GM21447 (cell line): ENCODE results near the gene CTNND2.
"Not testable (repeated sequence)": the region's sequence is repeated elsewhere in the genome, so short reads cannot be mapped to it uniquely, and the experiment has no call there.

ENCODE experiments used
- ATAC-seq: cut with Tn5 transposase; IDR thresholded peaks from one replicate; pipeline ENCODE4 v1.9.1; 2021; ENCODE audit not compliant: unreplicated experiment

Gene CTNND2

DNA sequence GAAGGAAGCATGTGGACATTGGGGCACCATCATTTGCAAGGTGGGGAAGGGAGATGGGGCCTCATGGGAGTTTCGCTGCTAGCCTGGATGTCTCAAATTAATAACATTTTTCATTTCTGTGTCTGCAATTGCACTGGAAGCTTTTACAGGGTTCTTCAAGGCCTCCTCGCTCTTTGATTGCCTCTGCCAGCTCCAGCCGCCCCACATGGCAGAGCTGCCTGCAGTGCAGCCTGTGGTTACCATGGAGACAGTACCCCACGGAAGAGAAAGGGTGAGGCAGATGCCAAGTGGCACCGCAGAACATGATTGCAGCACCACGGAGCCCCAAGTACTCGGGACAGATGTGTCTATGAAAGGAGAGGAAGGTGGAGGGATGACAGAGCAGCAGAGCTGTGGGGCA lies 25.4 kb downstream of the CTNND2 start:
- no peak for ATAC-seq

DNA sequence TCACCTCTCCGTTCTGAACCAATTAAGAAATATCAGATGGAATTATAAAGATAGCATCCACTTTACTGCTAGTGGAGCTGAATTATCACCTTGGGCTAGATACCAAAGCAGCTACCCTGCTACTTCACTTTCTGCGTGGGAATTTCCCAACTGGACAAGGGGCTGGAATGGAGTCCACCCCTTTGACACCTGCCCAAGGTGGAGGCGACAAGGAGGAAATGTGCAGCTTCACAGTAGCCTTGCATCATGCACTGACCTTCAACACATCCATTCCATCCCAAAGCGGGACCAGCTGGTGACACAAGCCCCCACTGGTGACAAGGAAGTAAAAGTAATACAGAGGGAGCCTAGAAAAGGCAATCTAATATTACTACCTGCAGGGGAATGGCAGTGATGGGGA lies 30.7 kb downstream of the CTNND2 start:
- ATAC-seq: no peak

DNA sequence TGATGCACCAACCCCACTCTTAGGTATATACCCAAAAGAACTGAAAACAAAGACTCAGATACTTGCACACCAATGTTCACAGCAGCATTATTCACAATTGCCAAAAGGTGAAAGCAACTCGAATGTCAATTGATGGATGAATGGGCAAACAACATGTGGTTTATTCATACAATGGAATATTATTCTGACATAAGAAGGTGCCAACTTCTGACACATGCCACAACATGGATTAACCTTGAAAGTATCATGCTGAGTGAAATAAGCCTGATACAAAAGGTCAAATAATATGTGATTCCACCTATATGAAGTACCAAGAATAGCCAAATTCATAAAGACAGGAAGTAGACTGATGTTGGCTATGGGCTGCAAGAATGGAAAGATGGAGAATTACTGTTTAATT lies 35.0 kb downstream of the CTNND2 start:
- ATAC-seq: no peak

DNA sequence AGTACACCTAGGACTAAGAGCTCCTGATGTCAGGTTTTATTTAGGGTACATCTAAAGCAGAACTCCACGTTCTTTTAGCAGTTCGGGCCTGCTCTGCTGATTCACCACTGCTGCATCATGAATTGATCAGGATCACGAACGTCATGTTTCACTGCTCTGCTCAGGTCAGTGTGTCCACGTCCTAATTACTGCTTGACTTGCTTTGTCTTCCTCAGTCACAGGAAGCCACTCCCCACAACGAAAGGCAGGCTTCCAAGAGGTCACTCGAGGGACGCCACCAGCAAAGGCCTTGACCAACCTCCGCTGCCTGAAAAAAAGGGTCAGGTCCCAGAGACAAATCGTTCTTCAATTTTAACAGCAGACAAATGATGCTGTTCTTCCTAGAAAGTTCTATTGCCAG lies 40.3 kb downstream of the CTNND2 start:
- ATAC-seq: no peak

DNA sequence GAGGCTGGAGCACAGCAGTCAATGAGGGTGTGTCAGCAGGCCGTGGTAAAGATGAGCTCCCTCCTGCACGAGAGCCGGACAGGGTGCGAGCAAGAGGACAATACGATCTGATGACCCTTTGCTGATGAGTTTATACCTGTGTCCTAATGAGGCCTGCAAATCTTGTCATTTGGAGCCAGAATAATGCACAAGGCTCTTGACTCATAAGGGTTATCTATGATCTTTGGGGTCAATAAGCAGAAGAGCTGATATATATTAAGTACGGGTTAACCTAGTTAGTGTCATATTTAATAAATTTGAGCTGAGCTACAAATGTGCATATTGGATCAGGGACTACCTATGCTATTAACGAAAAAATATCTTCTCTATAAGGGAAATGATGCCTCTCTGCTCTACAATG lies 46.9 kb downstream of the CTNND2 start:
- no peak for ATAC-seq

DNA sequence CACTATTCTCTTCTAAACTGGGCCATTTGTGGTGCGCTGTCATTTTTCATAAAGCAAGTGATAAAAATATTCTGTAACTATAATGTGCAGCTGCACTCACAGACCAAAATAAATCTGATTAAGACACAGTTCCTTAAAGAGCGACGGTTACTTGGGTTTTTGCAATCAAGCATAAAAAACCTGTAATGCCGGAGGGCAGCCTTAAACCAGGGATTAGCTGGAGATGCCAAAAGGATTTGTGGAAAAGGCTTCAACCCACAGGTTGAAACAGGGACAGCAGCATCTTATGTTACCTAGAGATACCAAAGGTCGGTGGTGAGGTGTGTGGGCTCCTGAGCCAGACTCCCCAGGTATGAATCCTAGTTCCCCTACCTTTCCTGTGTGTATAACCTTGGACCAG lies 49.3 kb downstream of the CTNND2 start:
- ATAC-seq: no peak

DNA sequence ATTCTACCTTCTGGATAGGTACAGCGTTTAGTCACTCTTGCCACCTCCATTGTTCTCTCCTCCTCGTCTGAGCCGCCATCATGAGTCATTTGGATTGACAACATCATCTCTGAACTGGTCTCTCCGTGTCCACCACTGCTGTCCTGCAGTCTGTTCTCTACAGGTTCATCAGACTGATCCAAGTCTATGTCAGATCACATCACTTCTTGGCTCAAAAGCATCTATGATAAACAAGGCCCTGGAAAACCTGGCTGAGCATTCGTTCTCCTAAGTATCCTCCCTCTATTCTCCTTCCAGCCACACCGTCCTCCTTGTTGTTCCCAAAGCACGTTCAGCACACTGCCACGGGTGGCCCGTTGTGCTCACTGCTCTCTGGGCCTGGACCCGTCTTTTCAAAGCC lies 50.5 kb downstream of the CTNND2 start:
- no peak for ATAC-seq

DNA sequence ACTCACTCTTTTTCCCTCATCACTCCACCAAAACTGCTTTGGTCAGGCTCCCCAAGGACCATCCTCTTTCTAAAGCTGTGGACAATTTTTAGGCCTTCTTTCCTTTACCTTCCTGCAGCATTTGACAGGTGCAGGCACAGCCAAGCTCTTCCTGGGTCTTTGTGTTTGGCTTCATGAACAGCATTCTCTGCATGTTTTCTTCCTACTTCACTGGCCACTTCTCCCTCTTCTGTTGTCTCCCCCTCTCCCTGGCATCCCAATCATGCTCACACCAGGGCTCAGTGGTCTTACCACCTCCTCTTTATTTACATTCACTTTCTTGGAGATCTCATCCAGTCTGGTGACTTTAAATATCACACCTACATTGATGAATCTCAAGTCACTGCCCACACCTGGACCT lies 51.1 kb downstream of the CTNND2 start:
- ATAC-seq: no peak

DNA sequence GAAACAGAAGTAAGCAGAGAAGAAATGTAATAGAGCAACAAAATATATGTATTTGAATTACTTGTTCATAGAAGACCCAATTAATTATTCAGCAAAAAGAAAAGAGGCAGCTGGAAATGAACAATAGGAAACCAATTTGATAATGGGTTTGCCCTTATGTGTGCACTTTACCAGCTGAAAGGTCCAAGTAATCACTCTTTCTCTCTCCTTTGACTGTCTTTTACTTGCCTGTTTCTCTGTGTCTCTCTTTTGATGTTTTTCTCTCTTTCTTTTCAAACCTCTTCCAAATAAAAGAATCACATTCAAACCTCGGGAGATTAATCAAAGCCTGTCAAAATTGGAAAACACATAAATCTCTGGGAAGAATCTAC lies 51.5 kb downstream of the CTNND2 start:
- ATAC-seq: no peak

DNA sequence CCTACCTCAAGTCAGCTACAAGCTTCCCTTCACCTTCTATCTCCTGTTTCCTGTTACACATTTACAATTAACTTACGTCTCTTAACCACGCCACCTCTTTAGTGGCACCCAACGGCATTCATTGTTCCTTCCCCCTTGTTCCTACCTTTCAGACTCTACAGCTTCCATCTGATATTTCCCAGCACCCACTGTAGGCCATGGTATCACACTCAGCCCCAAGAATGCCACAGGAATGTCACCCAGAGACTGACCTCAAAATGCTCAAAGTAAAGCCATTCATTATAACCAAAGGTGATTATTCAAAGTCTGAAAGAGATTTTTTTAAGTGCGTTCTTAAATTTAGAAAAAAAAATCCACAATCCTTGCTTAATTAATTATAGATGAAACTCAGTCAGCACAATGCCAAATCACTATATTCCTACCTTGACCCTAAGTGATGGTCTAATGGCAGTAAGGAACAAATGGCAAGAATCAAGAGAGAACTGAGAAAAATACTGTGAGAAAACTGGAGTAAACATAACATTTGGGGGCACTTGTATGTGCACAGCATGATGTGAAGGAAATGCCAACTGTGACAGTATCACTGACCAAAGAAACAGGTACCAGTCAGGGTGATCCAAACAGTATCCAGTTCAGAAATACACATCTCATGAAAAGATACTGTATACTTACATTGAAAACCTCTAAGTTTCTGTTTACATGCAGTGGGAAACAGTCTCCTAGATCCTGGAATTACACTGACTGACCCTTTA lies 52.1 kb downstream of the CTNND2 start:
- ATAC-seq: no peak

DNA sequence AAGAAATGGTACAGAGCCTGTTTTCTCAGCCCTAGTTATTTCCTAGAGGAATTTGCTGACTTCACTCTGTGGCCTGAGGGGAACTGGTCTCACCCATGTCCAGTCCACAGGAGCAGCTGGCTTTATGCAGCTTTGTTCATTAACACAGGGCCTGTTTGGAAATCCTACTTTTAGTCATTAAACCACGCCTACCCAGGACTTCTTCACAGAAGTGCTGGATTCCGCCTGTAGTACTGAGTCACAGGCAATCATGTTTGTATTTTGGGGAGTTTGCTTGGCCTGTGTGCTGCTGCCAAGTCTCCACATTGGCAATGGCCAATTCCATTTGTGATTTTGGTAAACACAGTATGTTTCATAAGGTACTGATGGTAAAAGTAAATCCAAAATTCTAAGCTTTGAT lies 52.8 kb downstream of the CTNND2 start:
- ATAC-seq: no peak

DNA sequence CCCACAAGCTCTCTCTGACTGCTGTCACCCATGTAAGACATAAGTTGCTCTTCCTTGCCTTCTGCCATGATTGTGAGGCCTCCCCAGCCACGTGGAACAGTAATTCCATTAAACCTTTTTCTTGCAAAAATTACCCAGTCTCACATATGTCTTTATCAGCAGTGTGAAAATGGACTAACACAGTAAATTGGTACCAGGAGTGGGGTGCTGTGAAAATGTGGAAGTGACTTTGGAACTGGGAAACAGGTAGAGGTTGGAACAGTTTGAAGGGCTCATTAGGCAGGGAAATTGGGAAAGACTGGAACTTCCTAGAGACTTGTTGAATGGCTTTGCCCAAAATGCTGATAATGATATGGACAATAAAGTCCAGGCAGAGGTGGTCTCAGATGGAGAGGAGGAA lies 75.7 kb downstream of the CTNND2 start:
- not testable (repeated sequence) for ATAC-seq

DNA sequence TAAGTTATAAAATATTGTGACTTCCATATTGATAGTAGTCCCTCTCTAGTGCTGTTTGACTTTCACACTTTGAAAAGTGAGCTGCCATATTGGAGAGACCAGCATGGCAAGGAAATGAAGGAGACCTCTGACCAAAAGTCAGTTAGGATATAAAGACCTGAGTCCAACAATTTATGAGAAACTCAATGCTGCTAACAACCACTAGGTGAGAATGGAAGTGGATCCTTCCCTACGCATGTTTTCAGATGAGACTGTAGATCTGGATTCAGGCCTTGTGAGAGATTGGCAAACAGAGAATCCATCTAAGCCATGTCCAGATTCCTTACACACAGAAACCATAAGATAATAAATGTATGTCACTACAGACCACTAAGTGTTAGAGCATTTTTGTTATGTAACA lies 81.6 kb downstream of the CTNND2 start:
- ATAC-seq: no peak

DNA sequence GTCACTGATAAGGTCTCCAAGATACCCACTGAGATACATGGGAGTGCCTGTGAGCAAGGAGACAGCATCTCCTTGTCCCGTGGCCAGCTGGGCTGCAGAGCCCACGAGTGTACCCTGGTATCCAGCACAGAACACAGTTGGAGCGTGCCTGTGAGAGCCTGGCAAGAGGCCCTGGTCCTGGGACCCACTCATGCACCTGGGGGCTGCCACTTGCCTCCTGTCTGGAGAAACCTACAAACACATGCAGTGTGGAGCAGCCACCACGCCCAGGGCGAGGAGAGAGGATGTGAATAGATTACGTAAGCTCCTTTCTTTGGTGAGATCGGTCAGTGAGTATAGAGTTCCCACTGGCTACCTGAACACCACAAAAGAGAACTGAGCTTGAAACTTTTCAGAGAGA lies 88.3 kb downstream of the CTNND2 start:
- no peak for ATAC-seq

DNA sequence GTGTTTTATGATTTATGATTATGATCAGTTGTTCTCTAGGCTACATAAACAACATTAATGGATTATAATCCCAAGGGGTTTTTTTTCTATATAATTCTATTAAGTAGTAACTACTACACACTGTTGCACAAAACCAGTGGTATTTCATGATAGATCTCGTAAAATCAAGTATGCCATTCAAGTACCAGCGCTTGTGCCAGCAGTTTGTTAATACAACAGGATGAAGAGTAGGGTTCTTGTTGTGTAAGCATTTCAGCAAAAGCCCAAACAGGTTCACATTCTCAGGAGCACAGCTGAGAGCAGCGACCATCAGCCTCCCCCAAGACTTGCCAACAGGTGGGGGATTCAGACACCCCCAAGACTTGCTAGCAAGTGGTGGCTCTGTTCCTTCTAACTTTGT lies 88.8 kb downstream of the CTNND2 start:
- no peak for ATAC-seq

DNA sequence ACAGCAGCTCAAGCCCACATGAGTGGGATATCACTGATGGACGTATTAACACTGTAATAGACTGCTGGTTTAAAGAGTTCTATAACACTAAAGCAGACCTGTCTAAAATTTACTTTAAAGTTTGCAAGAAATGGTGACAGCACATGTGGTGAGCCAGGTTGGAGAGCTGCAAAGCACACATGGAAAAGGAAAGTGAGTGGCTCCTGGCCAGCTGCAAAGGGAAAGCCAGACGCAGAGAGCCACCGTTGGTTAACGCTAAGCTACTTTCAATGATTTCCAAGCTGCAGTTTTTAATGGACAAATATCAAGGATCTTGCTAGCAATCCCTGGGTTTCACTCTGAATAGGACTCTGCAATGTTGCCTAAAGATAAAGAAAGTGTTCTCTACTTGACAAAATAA lies 89.9 kb downstream of the CTNND2 start:
- ATAC-seq: no peak

DNA sequence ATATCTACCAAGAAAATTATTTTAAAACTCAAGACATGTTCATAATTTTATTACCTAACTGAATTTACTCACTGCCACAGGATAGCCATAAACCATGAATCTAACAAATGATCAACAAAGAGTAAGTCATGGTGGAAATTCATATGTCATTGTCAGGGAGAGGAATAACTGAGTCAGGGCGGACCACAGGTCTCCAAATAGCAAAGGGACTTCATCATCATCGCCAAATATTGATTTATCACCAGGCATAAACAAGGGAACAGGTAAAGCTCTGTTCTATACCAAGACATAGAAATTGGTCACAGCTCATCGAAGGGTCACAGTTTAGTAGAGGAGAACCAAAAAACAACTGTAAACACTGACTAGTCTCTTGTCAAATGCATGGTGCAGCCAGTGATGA lies 94.8 kb downstream of the CTNND2 start:
- ATAC-seq: no peak

DNA sequence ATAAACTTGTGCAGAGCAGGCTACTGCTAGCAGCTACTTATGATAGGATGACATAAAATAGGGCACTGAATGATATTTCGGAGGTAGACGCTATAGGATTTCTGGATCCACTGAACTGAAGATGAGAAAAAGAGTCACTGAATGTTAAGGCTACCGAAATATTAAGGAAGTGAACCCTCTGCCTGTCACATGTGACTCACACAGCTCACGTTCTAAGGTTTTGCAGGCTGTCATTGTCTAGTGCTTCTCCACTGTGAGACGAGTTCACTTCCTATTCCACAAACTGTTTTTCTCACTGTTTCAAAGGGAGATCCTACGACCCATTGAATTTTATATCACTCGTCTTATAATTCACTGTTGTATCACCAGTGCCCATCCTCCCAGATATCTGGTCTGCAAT lies 100.8 kb downstream of the CTNND2 start:
- no peak for ATAC-seq

DNA sequence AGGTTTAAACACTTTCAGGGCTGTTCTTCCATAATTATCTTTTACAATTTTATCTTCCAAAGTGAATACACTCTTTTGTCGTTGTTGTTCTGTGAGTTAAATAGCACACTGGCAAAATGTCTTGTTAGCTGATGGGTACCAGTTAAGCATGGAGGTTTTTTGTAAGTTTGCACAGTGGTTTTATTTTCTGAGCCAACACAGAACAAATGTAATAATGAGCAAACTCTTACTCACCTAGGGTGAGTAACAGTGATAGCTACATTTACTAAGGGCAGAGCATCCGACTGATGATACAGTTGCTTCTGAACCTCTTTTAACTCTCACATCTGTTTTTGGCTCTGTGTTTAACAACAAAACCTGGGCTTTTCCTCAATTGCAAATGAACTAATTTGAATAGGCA lies 103.2 kb downstream of the CTNND2 start:
- no peak for ATAC-seq

DNA sequence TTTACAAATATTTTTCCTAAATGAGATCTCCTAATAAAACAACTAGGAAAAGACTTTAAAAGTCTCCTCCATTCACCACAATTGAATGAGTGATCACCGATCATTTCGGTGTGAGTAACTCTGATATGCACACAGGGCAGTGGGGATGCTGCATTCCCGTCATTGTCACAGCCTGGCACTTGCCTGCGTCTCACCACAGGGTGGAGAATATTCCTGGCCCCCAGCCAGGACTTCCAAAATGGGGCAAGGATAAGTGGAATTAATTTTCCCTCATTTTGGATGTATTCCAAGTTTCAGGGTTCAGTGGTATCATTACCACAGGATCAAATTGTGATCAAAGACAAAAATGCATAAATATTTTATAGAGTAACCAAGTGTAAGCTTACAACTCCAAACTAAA lies 107.1 kb downstream of the CTNND2 start:
- no peak for ATAC-seq

DNA sequence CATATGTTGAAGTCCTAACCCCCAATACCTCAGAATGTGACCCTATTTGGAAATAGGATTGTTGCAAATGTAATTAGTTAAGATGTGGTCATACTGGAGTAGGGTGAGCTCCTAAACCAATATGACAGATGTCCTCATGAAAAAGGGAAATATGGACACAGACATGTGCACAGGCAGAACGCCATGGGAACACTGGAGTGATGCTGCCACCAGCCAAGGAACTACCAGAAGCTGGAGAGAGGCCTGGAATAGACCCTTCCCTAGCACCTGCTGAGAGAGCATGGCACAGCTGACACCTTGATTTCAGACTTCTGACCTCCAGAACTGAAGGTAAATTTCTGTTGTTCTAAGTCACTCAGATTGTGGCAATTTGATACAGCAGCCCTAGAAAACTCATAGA lies 110.8 kb downstream of the CTNND2 start:
- ATAC-seq: no peak

DNA sequence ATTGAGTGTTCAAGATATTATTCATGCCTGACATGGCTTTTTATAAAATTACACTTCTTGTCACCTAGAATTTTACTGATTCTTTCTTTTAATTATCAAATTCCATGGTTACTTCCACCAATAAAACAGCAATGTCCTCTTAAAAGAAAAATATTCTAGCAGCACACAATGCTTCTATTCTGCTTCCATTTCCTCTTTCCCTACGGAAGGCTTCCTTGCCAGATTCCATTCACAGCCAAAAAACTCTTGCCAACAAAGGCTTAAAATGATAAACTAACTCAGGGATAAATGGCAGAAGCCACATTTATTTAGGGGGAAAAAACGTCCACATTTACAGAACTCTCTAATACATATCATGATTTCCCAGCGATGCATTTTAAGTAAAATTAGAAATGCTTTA lies 111.6 kb downstream of the CTNND2 start:
- ATAC-seq: no peak

DNA sequence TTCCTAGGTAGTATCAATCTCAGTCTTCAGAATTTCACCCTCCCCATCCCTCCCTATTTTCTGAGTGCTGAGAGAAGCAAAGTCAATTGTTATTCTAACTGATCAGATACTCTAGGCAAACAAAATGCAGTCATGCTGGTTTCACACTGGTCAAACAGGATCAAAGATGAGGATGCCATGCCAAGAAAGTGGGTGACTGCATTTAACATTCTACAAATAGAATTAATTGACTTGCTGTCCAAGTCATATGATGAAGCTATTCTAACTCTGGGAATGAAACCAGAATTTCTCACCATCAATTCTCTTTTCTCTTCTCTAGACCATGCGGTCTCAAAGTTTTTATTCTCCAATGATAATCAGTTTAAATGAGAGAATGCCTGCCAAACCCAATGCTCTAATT lies 112.5 kb downstream of the CTNND2 start:
- ATAC-seq: no peak

DNA sequence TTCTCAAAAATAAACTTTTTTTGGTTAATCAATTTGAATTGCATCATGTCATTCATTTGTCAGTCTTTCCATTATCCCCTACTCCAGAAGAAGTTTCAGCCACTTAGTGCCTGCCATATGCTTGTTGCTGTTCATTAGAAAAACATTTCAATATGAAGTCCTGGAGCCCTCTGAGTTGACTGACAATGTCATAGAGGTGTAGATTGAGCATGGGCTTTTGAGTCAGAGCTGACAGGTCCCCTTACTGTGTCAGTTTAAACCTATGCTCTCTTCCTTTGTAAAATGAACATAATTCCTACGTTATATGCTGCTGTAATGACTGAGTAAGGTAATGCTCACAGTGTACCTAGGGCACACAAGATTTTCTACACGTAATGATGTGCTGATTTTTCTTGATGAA lies 114.0 kb downstream of the CTNND2 start:
- ATAC-seq: no peak
